ENCODE results near the gene ZNF750.
A peak's percentile ranks its signal among the peaks of the same experiment; 100 is the strongest.

ZNF750 gene

GRCh38 chr17:82859431-82860403 is 19.9 kb upstream of the ZNF750 start:
- peak; percentile 59 for DNase-seq

- DNase-seq: peak; percentile 51
These were observed 18.7 kb upstream of the ZNF750 start for GRCh38 chr17:82858376-82859126.

GRCh38 chr17:82856361-82856760 is 16.5 kb upstream of the ZNF750 start:
- no peak for DNase-seq

- no peak for DNase-seq
These were observed 14.4 kb upstream of the ZNF750 start for GRCh38 chr17:82854226-82854625.

- DNase-seq: no peak
These were observed 11.6 kb upstream of the ZNF750 start for GRCh38 chr17:82851381-82851780.

- no peak for DNase-seq
These were observed 9.5 kb upstream of the ZNF750 start for GRCh38 chr17:82849076-82849945.

GRCh38 chr17:82848022-82848592 is 8.3 kb upstream of the ZNF750 start:
- peak; percentile 37 for DNase-seq

- no peak for DNase-seq
These were observed 6.4 kb upstream of the ZNF750 start for GRCh38 chr17:82846061-82846691.

GRCh38 chr17:82845163-82845807 is 5.5 kb upstream of the ZNF750 start:
- DNase-seq: no peak

GRCh38 chr17:82844796-82845162 is 5.0 kb upstream of the ZNF750 start:
- DNase-seq: no peak

GRCh38 chr17:82843904-82844680 is 4.3 kb upstream of the ZNF750 start:
- DNase-seq: no peak

GRCh38 chr17:82841921-82842596 is 2.2 kb upstream of the ZNF750 start:
- no peak for DNase-seq

GRCh38 chr17:82840431-82840831 is 609 bp upstream of the ZNF750 start:
- DNase-seq: no peak

GRCh38 chr17:82838386-82839063 is 1.3 kb downstream of the ZNF750 start:
- no peak for DNase-seq

- DNase-seq: no peak
These were observed 2.1 kb downstream of the ZNF750 start for GRCh38 chr17:82837586-82838320.

GRCh38 chr17:82836823-82837357 is 2.9 kb downstream of the ZNF750 start:
- DNase-seq: no peak

- no peak for DNase-seq
These were observed 3.9 kb downstream of the ZNF750 start for GRCh38 chr17:82835766-82836512.

- DNase-seq: no peak
These were observed 4.7 kb downstream of the ZNF750 start for GRCh38 chr17:82835122-82835521.
